Left forelimb (tissue), 1 donor: Measurements from ENCODE around the gene MSL3.

ENCODE experiments used
- DNase-seq: peaks from one replicate; pipeline ENCODE4 v3.0.0-alpha.2; 2018; ENCODE audit warnings: low spot score

The MSL3 gene, protein sequence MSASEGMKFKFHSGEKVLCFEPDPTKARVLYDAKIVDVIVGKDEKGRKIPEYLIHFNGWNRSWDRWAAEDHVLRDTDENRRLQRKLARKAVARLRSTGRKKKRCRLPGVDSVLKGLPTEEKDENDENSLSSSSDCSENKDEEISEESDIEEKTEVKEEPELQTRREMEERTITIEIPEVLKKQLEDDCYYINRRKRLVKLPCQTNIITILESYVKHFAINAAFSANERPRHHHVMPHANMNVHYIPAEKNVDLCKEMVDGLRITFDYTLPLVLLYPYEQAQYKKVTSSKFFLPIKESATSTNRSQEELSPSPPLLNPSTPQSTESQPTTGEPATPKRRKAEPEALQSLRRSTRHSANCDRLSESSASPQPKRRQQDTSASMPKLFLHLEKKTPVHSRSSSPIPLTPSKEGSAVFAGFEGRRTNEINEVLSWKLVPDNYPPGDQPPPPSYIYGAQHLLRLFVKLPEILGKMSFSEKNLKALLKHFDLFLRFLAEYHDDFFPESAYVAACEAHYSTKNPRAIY

DNA sequence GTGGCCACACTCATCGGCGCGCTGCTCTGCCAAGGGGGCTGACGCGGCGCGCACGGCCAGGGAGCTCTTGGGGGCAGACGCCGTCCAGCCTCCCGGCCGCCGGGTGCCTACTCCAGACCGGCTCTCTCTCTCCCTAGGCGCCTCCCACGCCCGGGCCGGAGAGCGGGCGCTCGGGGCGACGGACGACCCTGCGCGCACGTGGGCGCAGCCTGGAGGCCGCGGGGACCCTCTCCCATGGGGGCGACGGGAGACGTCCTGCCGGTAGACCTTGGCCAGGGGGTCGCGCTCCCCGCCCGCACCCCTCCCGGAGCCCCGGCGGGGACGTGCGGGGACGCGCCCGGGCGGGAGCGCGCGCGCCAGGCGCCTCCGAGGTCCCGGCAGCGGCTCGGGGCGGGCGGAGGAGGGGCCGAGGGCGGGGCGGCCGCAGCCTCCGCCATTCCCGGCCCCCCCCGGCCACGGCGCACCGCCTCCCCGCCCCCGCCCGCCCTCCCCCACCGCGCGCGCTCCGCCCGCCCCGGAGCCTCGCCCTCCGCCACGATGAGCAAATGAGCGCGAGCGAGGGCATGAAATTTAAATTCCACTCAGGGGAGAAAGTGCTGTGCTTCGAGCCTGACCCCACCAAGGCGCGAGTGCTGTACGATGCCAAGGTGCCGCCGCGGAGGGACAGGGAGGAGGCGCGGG lies at the start of gene MSL3:
Gene MSL3, plus strand, starts transcription at position 519 of the 681 bp plus-strand sequence. Its CDS starts 27 bp downstream, at position 546.
- peak; percentile 67 for DNase-seq

DNA sequence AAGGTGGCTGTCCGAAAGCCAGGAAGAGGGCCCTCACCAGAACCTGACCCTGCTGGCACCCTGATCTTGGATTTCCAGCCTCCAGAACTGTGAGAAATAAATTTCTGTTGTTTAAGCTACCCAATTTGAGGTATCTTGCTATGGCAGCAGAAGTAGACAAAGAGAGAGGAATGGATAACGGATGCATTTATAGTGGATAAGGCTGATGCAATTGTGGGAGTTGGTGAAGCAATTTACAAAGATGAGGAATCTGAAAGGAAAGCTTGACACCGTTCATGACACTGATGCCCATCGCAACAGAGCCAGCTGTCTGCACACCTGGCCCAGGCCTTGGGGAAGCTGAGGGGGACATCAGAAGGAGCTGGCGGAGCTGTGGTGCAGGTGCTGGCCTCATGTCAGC lies 35.7 kb upstream of the MSL3 start:
- no peak for DNase-seq

GRCh38 chrX:11724122-11725017 lies 33.7 kb upstream of the MSL3 start:
- DNase-seq, result no peak

DNA sequence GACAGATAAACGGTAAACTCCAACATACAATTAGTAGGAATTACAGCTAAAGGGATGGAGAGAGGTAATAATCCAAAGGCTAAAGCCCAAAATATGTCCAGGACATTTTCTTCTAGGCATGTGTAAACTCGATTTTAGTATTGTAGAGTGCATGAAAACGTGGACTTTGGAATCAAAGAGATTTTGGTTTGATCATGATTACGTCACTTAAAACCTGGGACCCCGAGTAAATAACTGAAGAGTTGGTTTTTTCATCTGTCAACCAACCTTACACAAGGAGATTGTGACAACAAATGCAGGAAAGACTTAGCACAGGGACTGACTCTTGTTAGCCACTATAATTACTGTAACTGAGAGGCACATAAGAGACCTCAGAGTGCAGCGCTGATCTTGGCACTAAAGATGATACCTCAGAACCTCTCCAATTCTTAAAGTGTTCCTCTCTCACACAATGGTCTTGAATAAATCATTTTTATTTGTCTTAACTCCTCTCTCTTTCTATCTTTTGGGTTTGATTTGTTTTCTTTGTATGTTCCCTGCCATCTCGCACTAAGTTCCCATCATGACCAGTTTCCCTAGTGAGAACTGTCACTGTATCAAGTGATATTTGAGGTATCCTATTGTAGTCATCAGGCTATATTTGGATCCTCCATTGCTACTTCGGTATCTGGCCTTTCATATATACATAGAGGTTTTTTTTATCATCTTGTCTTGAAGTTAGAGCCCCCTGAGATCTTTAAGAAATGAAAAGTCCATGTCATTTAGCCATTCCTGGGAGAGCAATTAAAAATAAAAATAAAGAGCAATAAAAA lies 32.2 kb upstream of the MSL3 start:
- DNase-seq, result no peak

DNA sequence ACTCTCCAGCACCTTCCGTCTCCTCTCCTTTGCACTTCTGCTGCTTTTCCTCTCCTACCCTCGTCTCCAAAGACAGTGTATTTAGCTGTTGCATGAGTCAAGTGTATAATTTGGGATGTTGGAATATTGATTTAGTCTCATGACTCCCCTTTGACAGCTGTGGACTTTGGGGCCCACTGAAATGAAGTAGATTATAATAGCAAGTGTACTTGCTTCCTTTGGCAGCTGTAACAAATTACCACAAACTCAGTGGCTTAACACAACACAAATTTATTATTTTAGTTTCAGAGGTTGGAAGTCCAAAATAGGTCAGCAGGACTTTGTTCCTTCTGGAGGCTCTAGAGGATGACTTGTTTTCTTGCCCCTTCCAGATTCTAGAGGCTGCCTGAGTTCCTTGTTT lies 29.5 kb upstream of the MSL3 start:
- DNase-seq, result no peak

DNA sequence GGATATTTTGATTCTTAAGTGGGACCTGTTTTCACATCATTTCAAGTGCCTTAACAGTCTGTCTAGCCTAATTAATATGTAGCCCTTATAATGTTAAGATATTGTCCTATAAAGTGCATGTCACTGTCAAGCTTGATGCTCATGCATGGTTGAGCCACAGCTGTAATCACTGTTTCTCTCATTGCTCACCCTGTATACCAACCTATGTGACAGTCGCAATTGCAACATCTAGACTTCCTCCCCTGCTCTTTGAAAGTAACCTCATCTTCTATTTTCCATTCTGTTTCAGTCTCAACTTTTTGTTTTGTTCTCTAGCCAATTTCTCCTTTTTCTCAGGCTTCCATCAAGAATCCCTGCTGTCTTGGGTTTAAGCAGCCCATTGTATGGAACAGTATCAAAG lies 24.4 kb upstream of the MSL3 start:
- DNase-seq, result no peak

- DNase-seq, result no peak
Measured at GRCh38 chrX:11739776-11740175, 18.3 kb upstream of the MSL3 start.

- DNase-seq, result no peak
Measured at GRCh38 chrX:11740794-11741193, 17.2 kb upstream of the MSL3 start.

DNA sequence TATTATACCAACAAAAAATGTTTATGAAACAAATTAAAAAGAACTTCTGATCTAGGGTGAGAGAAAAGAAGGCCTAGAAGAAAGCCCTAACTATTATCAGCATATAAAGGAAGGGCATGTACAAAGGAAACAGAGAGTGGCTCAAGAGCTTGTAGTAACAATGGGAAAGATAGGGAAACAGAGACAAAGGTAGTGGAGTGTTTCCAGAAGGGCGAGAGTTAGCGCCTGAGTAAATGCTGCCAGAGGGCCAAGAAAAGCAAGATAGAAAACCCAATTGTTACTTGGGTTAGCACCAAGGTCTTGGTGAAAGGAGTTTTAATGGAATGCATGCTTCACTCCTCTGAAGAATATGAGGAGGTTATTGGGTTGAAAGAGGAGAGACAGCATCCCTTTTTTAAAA lies 16.5 kb upstream of the MSL3 start:
- DNase-seq, result no peak

DNA sequence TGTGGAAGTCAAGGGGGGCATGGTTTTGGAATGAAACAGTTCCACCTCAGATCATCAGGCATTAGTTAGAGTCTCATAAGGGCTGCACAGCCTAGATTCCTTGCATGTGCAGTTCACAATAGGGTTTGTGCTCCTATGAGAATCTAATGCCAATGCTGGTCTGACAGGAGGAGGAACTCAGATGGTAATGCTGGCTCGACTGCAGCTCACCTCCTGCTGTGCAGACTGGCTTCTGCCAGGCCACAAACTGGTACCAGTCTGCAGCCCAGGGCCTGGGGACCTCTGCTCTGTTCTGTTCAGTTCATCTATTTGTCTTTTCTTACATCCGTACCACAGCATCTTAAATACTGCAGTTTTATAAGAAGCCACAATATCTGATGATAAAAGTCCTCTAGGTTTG lies 12.2 kb upstream of the MSL3 start:
- DNase-seq, result no peak

GRCh38 chrX:11750046-11750445 lies 8.0 kb upstream of the MSL3 start:
- no peak for DNase-seq

DNA sequence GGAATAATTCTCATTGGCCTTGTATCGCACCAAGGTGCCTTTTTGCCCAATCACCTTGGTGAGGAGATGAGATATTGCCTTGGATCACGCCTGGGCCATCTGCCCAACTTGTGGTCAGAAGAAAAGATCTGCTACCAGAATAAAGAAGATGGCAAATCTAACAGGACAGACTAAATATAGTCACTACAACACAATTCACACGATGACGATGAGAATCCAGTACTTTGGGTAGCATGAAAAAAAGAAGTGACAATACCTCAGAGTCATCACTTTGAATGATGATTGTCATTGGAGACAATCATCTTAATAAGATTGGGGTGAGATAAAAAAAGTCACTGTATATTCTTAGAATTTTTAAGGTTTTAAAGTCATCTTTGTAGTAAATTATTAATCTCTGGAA lies 7.3 kb upstream of the MSL3 start:
- DNase-seq, result no peak

GRCh38 chrX:11751261-11751660 lies 6.8 kb upstream of the MSL3 start:
- DNase-seq, result no peak

GRCh38 chrX:11753668-11754067 lies 4.4 kb upstream of the MSL3 start:
- no peak for DNase-seq

DNA sequence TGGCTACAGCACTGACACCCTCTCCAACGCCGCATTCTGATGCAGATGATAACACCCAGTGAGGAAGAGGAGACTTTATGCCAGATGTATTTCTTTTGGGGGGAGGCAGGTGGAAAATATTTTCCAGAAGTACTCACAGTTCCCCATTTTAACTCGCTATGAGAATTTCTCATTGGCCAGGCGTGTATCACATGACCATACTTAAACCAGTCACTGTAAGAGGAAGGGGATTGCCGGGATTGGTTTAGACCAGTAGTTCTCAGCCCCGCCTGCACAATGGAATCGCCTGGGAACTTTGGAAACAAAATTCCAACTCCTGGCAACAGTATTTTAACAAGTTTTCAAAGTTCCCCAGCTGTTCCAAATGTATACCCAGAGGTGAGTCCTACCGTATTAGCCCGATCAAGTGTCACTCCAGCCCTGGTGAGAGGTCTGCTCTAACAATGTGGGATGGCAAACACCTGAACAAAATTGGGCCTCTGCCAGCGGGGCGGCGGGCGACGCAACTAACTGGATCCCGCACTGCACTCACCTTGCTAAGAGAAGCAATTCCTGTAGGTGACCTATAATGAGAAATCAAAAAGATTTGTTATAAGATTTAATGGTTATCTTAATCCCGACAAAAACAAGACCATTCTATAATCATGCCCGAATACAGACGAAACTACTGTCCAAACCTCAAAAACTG lies 2.9 kb upstream of the MSL3 start:
- no peak for DNase-seq

DNA sequence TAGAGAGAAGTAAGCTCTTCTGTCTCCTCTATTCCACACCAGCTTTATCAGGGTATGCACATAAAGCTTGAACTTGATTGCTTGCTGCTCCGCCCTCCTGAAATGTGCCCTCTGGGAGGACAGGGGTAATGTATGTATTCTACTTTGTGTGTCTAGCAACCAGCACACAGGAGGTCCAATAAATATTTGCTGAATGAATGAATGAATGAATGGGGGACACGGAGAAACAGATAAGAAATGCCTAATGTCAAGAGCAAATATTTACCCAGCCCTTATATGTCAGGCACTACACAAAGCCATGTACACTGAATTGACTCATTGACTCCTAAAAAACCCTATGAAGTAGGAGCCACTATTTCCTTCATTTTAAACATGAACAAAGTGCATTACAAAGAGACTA lies 2.3 kb upstream of the MSL3 start:
- DNase-seq, result no peak

- no peak for DNase-seq
Measured at GRCh38 chrX:11756354-11757318, 1.4 kb upstream of the MSL3 start.

DNA sequence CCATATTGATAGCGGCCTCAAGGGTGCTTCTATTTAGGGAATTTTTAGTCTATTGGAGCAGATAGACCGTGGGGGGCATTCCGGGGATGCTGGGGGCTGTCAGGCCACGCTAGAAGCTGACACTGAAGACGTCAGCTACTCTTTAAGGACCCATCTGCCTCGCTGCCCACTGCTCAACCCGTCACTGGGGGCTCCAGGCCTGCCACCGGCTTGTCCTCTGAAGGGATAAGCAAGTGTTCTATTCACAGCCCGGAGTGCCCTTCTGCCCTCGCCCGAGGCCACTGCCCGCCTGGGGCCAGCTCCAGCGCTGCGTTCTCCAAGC lies 679 bp upstream of the MSL3 start:
- DNase-seq, result no peak

DNA sequence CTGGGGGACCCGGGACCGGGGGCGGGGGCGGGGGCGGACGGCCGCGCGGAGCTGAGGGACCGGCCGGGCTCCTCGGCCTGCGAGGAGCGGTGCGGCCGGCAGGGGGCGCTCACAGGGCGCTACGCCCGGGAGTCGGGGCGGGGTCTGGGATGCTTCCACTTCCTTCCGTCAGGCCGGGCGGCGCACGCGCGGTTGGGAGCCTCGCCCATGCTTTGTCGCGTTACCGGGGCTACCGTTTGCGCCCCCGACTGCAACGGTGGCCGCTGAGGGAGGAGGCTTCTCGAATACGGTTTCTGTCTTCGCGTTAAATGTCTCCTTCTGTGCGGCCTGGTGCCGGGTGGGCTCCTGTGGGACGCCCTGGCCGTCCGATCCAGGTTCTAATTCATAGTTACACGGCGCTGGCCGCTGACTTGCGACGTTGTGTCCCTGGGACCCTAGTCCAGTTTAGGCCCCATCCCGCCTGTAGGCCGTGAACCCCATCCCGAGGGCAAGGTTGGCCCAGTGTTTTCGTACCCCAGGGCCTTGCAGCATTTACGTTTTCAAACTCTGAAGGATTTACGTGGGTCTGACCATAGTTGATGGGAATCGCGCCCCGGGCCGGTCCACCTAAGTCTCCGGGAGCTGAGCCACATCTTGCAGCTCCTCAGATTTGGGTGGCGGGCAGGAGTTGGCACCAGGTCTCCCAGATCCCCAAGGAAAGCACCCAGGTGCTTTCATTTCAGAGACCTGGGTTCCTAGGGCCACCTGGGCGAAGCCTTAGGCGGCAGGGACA lies 549 bp downstream of the MSL3 start:
- peak; percentile 89 for DNase-seq
